Right atrium auricular region (tissue), 2 donors: ENCODE results near the gene NDUFS6. TPM values are rescaled to one million over a fixed set of nuclear protein-coding genes. Genes with fewer than 3 reads are reported as not detected.

Experiments used
- DNase-seq: peaks from one replicate; pipeline ENCODE4 v3.0.0-alpha.2; 2019; ENCODE audit warnings: low spot score
- H3K27ac ChIP-seq, 2 donors: fragments of 200-600 bp; sonication (generic); 1 replicate in 1 of 2; 2 replicates in 1 of 2; pipeline ENCODE4 v1.5.1; 2016 to 2019
- H3K27me3 ChIP-seq, 2 donors: fragments of 200-600 bp; sonication (generic); one replicate each; pipeline versions ENCODE4 v1.5.1 to v1.6.0; 2017 to 2019
- H3K36me3 ChIP-seq: fragments of 200-600 bp; sonication (generic); one replicate; pipeline ENCODE4 v1.5.1; 2016
- H3K4me1 ChIP-seq, 2 donors: fragments of 200-600 bp; sonication (generic); one replicate each; pipeline versions ENCODE4 v1.5.1 to v1.6.0; 2017 to 2019
- H3K4me3 ChIP-seq, 2 donors: fragments of 200-600 bp; sonication (generic); 1 replicate in 1 of 2; 2 replicates in 1 of 2; pipeline ENCODE4 v1.5.1; 2017 to 2019; ENCODE audit warnings: mild to moderate bottlenecking in 1 of 2, moderate library complexity in 1 of 2
- H3K9me3 ChIP-seq, 2 donors: fragments of 200-600 bp; sonication (generic); one replicate each; pipeline ENCODE4 v1.5.1; 2019
- total RNA-seq, 2 donors: library from RNA; depleted of rRNA; stranded (reverse); fragments of >200 nt; gene quantifications; one replicate each; pipeline ENCODE4 v1.1.0, GENCODE V29; 2016
- TF ChIP-seq, protein P1 (sequence below), 2 donors: fragments of 200-600 bp; sonication (generic); IDR thresholded peaks; one replicate each; pipeline ENCODE4 v1.5.1; 2019; ENCODE audit warnings: antibody characterized with exemption in 2 of 2

The NDUFS6 gene
- total RNA-seq, 2 donors from 2014 or later: 130 to 135 TPM

DNA sequence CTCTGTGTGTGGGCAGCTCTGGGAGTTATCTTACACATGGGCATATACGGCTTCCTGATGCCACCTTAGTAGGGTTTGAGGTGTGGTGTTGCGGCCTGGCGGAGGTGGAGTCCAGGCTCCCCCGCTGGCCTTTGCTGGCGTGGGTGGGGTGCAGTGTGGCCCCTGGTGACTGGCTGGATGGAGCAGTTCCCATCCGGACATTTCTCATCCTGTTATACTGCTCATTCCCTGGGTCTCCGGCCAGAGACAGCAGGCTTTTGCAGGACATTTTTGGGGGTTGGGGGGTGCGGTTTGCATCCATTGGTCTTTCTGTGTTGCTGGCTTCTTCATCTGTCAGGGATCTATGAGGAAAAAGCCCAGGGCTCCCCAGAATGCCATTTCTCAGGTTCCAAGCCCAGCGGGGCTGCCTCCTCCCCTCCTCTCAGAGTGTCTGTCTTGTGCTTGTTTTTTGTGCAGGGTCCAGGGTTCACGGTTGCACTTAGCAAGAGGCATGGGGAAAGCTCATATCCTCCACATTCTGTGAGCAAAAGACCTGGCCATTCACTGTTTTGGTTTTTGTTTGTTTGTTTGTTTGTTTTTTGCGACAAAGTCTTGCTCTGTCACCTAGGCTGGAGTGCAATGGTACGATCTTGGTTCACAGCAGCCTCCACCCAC is 22.3 kb downstream of the NDUFS6 start:
- Histone ChIP-seq H3K27me3 (no peaks in the 10 kb centered on the region), H3K9me3 (no peaks in the 10 kb centered on the region), H3K36me3 (peaks cover 52% of the 10 kb centered on the region), H3K4me3 (no peak overlapping the region), H3K27ac (no peak overlapping the region), H3K4me1 (no peaks in the 10 kb centered on the region)
- TF ChIP-seq, protein P1, sequence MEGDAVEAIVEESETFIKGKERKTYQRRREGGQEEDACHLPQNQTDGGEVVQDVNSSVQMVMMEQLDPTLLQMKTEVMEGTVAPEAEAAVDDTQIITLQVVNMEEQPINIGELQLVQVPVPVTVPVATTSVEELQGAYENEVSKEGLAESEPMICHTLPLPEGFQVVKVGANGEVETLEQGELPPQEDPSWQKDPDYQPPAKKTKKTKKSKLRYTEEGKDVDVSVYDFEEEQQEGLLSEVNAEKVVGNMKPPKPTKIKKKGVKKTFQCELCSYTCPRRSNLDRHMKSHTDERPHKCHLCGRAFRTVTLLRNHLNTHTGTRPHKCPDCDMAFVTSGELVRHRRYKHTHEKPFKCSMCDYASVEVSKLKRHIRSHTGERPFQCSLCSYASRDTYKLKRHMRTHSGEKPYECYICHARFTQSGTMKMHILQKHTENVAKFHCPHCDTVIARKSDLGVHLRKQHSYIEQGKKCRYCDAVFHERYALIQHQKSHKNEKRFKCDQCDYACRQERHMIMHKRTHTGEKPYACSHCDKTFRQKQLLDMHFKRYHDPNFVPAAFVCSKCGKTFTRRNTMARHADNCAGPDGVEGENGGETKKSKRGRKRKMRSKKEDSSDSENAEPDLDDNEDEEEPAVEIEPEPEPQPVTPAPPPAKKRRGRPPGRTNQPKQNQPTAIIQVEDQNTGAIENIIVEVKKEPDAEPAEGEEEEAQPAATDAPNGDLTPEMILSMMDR (IDR thresholded peaks at IDR 0.05): no peak
- DNase-seq: no peak

GRCh38 chr5:1824109-1824821 is 23.1 kb downstream of the NDUFS6 start:
- Histone ChIP-seq H3K4me3 (no peak overlapping the region), H3K27ac (no peak overlapping the region), H3K4me1 (no peaks in the 10 kb centered on the region), H3K27me3 (no peaks in the 10 kb centered on the region), H3K36me3 (peaks cover 47% of the 10 kb centered on the region), H3K9me3 (no peaks in the 10 kb centered on the region)
- no peak for DNase-seq
- TF ChIP-seq, protein P1 (IDR thresholded peaks at IDR 0.05): no peak

- peaks cover 47% of the 10 kb centered on the region for H3K36me3 ChIP-seq
- TF ChIP-seq, protein P1 (IDR thresholded peaks at IDR 0.05): no peak
- no peaks in the 10 kb centered on the region for H3K4me1 ChIP-seq
- DNase-seq: no peak
- no peaks in the 10 kb centered on the region for H3K9me3 ChIP-seq
- H3K27ac ChIP-seq: no peak overlapping the region
- no peaks in the 10 kb centered on the region for H3K27me3 ChIP-seq
- no peak overlapping the region for H3K4me3 ChIP-seq
Observed at GRCh38 chr5:1824903-1825841, 24.0 kb downstream of the NDUFS6 start.

DNA sequence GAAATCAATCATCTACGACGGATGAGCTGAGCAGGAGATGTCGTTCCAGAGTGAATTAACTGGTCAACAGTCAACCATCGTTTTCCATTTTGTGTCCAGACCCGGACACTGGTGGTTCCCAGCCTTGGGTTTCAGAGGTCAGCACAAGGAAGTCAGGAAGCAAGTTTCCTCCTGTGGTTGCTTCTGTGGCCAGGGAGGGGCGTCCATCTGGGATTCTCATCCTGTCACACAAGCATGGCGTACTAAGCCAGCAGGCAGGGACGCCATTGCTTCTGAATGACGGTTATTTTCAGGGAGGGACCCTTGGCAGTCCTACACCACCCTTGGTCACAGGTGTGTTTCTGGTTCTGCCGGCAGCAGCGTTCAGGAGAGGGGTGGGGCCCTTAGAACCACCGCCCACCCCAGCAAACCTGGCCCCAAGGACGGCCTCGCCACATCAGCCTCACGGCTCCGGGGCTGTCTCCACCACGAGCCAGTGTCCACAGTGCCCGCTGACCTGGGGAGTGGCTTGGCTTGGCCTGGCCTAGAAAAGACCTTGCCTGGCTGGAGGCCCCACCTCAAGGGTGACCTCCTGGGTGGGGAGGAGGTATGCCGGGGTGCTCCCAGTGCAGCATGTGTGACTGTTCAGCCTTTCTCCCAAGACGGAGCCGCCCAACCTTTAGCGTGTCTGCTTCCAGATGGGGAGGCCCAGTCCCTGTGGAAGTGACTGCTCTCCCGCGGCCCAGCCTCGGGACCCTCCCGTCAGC is 25.2 kb downstream of the NDUFS6 start:
- H3K4me1 ChIP-seq: no peaks in the 10 kb centered on the region
- TF ChIP-seq, protein P1 (IDR thresholded peaks at IDR 0.05): no peak
- no peak for DNase-seq
- H3K9me3 ChIP-seq: no peaks in the 10 kb centered on the region
- no peak overlapping the region for H3K27ac ChIP-seq
- H3K27me3 ChIP-seq: no peaks in the 10 kb centered on the region
- peaks cover 34% of the 10 kb centered on the region for H3K36me3 ChIP-seq
- H3K4me3 ChIP-seq: no peak overlapping the region
